ENCODE measurements around the gene WDR72.

DNA sequence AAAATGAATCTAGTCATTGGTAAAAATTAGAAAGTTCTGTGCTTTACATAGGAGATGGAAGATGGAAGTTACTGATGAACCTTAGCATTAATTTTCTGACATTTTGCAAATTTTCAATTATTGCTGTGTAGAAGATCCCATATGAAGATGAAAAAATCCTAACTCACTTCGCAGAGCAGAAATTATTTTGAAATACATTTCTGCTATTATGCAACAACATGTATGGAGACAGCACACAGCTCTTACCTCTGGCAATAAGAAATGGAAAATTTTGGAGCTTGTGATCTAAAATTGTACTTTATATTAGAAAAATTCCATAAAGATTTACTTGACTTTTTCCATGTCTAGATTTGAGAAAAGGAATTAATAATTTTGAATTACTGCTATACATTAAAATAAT lies 177.9 kb downstream of the WDR72 start:
- TF ChIP-seq, protein P1, sequence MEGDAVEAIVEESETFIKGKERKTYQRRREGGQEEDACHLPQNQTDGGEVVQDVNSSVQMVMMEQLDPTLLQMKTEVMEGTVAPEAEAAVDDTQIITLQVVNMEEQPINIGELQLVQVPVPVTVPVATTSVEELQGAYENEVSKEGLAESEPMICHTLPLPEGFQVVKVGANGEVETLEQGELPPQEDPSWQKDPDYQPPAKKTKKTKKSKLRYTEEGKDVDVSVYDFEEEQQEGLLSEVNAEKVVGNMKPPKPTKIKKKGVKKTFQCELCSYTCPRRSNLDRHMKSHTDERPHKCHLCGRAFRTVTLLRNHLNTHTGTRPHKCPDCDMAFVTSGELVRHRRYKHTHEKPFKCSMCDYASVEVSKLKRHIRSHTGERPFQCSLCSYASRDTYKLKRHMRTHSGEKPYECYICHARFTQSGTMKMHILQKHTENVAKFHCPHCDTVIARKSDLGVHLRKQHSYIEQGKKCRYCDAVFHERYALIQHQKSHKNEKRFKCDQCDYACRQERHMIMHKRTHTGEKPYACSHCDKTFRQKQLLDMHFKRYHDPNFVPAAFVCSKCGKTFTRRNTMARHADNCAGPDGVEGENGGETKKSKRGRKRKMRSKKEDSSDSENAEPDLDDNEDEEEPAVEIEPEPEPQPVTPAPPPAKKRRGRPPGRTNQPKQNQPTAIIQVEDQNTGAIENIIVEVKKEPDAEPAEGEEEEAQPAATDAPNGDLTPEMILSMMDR (conservative IDR thresholded peaks at IDR 0.05; ENCODE audit: low read depth, low read length), result no peak
- TF ChIP-seq BHLHE40 (IDR thresholded peaks at IDR 0.05; ENCODE audit: low read depth, low read length) (no peak), POLR2A (IDR thresholded peaks at IDR 0.05; ENCODE audit: low read depth, low read length) (no peak), USF2 (IDR thresholded peaks at IDR 0.05; ENCODE audit: low read depth, low read length) (no peak), RCOR1 (IDR thresholded peaks at IDR 0.05; ENCODE audit: insufficient replicate concordance, low read length) (no peak)

Measured in IMR-90 (cell line).